SK-N-DZ (cell line): ENCODE data around the gene PITPNC1.
"Not testable (repeated sequence)": the region's sequence is repeated elsewhere in the genome, so short reads cannot be mapped to it uniquely, and the experiment has no call there.

Experiments used
- DNase-seq: peaks from one replicate; pipeline ENCODE4 v3.0.0-alpha.2; 2015; ENCODE audit warnings: low spot score

The PITPNC1 gene

DNA sequence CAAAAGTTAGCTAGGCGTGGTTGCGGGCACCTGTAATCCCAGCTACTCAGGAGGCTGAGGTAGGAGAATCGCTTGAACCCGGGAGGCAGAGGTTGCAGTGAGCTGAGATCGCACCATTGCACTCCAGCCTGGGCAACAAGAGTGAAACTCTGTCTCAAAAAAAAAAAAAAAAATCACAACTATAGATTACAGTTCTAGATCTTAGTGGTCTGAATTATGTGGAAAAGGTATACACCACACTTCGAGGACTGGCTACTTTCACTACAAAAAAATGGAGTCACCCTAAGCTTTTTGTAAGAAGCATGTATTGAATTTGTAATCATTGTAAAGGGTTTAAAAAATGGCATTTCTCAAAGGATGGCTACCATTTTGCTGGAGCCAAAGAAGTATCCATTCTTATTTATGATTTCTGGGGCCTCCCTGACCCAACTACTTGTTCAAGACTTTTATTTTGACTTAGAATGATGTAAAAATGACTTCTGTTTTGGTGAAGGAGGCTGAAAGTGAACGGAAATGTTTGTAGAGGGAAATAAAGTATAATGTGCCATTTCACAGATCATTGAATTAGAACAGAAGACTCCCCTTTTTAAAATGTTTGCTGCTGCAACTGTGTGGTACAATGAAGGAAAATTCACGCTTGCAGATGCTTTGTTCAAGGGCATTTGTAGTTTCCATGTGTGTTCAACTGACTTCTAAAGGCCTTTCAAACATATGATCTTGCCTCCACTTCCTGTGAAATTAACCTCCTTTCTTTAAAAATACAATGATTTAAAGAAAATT is 303.6 kb downstream of the PITPNC1 start:
- no peak for DNase-seq

DNA sequence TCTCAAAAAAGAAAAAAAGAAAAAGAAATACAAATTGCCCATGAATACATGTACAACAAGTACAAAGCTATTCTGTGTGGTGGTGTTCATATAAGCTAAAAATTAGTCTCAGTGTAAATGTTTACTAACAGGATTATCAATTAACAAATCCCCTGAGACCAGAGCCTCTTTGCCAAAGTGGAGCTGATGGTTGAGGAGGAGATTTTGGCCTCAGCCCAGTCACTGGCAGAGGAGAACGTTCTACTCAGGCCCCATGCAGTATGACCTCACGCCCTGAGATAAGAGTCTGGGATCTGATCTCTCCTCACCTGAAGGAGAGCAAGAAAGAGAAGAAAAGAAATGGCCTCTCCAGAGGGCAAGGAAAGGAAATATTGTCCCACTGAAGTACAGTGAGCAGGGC is 305.1 kb downstream of the PITPNC1 start:
- DNase-seq: no peak

DNA sequence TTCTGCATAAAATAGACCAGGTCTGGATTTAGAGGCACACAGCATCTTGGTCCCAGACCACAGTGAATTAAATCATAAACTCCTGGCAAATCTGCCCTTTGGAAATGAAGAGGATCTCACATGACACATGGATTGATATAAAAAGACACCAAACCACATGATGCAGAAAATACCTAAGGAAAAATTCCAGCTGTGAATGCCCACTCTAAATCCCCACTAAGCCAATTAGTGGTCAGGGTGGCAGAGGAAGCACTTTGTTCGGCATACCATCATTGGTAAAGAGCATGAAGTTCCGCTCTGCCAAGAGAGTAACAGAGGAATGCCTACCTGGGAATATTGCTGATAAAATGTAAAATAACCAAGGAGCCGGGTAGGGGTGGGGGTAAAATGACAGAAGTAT is 308.3 kb downstream of the PITPNC1 start:
- no peak for DNase-seq

DNA sequence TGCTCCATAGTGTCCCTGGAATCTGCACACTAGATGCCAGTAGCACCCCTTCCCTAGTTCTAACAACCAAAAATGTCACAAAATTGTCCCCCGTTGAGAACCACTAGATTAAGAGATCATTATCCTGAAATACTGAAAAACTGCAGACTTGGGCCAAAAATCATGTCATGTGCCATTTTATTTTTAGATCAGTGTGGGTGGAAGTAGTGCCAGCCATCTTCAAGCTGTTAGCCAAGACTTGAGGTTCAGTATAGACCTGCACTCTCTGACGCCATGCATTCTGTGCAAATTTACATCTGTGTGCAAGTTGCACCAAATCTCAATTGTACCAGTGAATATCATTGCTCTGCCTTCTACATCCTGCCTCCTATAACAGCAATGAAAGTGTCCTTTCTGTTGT is 309.2 kb downstream of the PITPNC1 start:
- no peak for DNase-seq

GRCh38 chr17:67687511-67687910 is 310.4 kb downstream of the PITPNC1 start:
- DNase-seq: no peak

DNA sequence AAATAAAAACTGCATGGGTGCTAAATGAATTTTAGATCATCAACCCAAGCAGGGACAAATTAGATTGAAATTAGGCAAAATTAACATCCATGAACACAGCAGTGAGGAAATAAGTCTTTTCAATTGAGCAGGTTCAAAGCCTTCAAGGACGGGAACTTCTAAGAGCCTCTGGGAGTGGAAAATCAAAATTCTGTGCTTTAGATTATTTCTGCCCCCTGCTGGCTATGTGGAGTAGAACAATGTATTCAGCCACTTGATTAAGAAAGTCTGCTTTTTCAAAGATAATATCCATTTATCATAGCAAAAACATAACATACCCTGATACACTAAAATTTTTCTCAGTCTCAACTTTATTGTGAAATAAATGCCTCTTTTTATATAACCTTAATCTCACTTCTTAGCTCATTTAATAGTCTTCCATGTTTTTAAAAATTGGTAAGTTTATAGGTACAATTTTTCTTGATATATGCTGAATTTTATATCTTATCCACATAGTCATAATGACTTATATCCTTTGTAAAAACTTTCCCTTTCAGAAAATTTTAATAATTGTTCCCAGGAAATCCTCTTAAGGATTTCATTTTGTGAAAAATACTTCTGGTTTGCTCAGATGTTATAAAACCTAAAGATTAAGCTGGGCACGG is 312.6 kb downstream of the PITPNC1 start:
- DNase-seq: peak; percentile 74

DNA sequence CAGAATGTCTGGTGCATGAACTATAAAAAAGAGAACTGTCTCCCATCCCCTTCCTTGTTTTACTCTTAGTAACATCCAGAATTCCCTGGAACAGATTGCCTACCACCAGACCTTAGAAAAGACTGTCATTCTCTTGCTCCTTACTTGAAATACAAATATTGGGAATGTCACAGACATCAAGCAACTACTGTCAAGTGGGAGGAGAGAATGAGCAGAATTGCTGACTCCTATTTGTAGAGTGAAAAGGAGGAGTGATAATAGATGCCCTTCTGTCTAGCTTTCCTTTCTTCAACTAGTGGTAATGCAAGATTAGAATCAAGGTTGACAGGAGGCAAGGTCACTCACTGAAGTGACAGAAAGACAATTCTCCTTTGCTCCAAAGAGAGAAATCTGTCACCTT is 316.7 kb downstream of the PITPNC1 start:
- DNase-seq: no peak

DNA sequence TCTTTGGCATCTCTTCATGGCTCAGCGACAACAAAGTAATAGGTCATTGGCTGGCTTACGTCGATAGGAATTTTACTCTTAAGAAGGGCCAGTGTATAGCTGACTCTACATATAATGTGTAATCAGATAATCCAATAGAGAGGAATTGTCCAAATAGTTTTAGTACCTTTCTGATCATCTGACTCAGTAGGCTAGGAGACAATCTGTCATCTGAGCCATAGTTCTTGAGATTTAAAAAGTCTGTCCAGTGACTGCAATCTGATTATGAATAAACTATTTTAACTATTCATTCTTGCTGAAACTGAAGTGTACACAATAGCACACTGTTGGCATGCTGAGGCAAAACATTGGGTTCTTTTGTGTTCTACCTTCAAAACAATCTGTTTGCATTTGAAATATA is 319.3 kb downstream of the PITPNC1 start:
- DNase-seq: no peak

DNA sequence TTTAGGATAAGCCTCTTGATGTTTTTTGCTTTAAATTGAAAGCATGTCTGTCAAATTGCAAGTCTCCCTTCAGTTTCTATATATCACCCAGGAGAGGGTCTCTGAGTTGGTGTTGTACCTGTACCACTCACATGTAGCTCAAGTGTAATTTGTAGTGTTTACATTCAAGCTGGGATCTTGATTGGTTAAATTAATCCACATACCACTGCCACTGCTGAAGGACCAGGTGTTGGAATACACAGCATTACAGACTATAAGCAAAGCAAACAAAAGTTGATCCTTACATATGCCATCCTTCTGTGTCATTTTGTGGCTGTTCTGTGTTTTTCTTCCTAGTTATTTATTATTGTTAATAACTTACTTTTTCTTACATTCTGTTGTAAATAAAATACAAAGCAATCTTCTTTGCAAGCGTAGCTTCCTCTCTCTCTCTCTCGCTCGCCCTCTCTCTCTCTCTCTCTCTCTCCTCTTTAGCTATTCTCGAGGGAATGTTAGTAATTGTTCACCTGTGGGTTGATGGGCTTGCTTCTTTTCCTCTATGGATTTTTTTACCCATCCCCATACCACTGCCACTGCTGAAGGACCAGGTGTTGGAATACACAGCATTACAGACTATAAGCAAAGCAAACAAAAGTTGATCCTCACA is 319.9 kb downstream of the PITPNC1 start:
- no peak for DNase-seq

DNA sequence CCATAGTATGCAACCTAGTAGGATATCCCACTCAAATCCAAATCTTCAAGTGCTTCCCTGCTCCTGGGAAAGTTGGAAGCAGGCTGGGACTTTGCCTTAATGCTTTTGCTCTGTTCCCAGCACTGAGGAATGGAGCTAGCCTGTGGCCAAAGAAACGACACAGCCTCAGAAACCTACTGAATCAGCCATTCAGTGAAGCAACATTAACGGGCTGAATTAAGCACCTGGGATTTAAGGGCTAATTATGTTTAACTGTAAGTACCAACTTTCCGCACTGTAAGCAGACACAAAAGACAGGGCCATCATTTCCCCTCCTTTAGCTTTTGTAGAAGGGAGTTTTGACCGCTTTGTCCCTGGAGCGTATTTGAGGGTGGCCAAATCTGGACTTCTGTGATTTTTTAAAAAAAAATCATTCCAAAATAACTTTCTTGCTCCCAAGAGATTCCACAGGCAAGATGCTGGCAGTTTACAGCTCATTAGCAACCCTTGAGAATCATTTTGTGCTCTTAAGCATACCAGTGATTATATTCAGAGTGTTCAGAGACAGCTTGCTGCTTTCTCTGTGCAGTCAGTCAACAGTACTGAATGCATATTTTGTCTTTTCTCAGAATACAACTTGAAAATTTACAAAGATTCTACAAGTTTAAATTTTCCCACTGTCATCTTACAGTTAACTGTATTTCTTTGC is 323.1 kb downstream of the PITPNC1 start:
- no peak for DNase-seq

GRCh38 chr17:67700725-67701119 is 323.6 kb downstream of the PITPNC1 start:
- no peak for DNase-seq

GRCh38 chr17:67702861-67703260 is 325.8 kb downstream of the PITPNC1 start:
- DNase-seq: not testable (repeated sequence)

DNA sequence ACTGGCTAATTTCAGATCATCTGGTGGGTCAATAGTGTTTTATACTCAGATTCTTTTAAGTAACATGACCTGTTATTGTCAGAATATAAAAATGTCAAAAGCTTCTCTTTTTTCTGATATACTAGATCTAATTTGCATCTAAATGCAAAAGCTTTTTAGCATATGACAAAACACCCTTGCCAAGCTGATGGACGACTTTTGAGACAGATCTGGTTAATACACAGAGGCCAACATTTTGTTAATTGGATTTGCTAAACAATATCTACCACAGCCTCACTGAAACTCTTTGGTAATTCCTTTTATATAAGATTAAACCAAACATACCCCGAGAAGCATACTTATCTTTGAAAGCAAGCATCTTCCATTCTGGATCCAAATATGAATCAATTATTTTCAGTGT is 330.4 kb downstream of the PITPNC1 start:
- peak; percentile 50 for DNase-seq

- no peak for DNase-seq
Measured at GRCh38 chr17:67708378-67708777, 331.3 kb downstream of the PITPNC1 start.

- DNase-seq: no peak
Measured at GRCh38 chr17:67711916-67712315, 334.8 kb downstream of the PITPNC1 start.

GRCh38 chr17:67712375-67712774 is 335.3 kb downstream of the PITPNC1 start:
- no peak for DNase-seq

DNA sequence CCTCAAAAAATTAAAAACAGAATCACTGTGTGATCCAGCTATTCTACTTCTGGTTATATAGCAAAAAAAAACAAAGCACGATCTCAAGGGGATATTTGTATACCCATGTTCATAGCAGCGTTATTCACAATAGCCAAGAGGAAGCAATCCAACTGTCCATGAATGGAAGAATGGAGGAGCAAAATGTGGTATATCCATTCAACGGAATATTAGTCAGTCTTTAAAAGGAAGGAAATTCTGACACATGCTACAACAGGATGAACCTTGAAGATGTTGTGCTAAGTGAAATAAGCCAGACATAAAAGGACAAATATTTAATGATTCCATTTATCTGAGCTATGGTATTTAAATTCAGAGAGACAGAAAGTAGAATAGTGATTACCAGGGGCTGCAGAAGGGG is 336.1 kb downstream of the PITPNC1 start:
- DNase-seq: no peak

DNA sequence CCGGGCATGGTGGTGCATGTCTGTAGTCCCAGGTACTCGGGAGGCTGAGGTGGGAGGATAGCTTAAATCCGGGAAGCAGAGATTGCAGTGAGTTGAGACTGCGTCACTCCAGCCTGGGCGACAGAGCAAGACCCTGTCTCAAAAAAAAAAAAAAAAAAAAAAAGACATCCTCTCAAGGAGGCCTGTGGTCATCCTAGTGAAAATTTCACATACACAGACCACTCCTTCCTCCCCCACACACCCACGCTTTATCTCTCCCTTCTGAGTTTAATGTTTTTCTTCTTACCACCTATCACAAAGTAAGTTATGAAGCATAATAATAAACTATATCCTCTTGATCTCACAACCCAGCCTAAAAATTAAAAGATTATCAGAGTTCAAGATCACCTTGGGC is 339.3 kb downstream of the PITPNC1 start:
- DNase-seq: no peak

DNA sequence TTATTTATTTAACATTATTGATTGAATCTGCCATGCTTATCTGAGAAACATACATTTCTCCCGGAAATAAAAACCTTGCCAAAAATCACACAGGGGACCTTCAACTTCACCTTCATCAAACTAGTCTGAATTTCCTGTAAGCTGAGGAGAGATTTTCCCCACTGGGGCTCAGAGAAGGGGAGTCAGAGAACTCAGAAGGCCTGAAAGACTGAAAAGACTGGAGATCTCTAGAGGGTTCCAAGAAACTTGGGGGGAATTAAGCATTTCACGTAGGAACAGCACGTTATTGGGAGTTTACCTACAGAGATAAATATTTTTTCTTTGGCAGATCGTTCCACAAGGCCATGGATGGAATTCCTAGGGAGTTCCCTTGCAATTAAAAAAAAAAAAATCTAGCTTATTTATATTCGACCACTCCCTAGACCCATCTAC is 340.1 kb downstream of the PITPNC1 start:
- DNase-seq: no peak

- DNase-seq: peak; percentile 99
Measured at GRCh38 chr17:67717624-67718324, 340.7 kb downstream of the PITPNC1 start, which contains the start of gene NOL11. Gene NOL11, plus strand, starts transcription at chr17:67717936. Its CDS starts 12 bp downstream, at chr17:67717948.

- peak; percentile 42 for DNase-seq
Measured at GRCh38 chr17:67718325-67718941, 341.4 kb downstream of the PITPNC1 start.
